ENCODE results near the gene MED12L.

Gene MED12L

DNA sequence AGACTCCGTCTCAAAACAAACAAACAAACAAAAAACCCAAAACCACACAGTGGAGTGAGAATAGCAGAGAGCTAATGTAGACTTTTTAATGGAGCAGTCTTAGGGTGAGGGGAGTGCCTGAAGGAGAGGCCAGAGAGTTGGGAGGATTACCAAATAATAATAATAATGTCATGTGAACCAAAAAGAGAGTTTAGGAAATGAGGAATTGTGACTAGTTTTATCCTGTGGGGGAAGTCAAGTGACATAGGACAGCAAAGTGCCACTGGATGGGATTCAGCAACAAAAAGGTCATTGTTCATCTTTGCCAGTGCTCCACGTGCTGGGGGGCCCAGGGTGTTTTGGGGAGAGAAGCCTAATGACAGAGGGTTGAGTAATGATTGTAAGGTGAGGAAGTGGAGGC is 218.3 kb downstream of the MED12L start:
- H3K36me3 Mint-ChIP-seq: peaks cover 2% of the 10 kb centered on the region

GRCh38 chr3:151305060-151305774 is 219.8 kb downstream of the MED12L start:
- Mint-ChIP-seq H3K4me3 (peak overlapping the region; percentile 51), H3K4me1 (ENCODE audit: low read depth) (peaks cover 53% of the 10 kb centered on the region), H3K9me3 (ENCODE audit: low read depth) (no peaks in the 10 kb centered on the region), H3K27ac (peak overlapping the region; percentile 87), H3K36me3 (peaks cover 2% of the 10 kb centered on the region), H3K27me3 (peaks cover 13% of the 10 kb centered on the region)

More for the DNA sequence above, 218.3 kb downstream of the MED12L start:
- Mint-ChIP-seq H3K27me3 (peaks cover 17% of the 10 kb centered on the region), H3K9me3 (ENCODE audit: low read depth) (no peaks in the 10 kb centered on the region), H3K4me3 (no peak overlapping the region), H3K4me1 (ENCODE audit: low read depth) (peaks cover 53% of the 10 kb centered on the region), H3K27ac (peak overlapping the region; percentile 75)

DNA sequence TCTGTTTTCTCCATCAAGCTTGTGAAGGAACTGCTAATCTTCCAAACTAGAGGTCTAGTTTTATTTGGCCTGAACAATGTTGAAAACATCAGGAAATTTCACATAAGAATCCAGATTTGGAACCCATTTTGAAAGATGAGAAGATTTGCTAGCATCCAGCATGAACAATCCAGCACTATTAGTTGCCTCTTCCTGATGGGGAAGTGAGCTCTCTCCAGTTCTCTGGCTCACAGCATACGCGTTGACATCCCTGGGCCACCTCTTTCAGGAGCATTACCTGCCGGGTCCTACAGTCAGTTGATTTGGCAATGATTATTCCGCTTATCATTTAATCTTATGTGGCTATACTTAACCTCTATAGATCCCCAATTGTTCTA is 220.3 kb downstream of the MED12L start:
- Mint-ChIP-seq H3K4me3 (peak overlapping the region; percentile 54), H3K9me3 (ENCODE audit: low read depth) (no peaks in the 10 kb centered on the region), H3K4me1 (ENCODE audit: low read depth) (peaks cover 53% of the 10 kb centered on the region), H3K27ac (peak overlapping the region; percentile 87), H3K27me3 (peaks cover 11% of the 10 kb centered on the region), H3K36me3 (peaks cover 2% of the 10 kb centered on the region)

GRCh38 chr3:151306168-151306810 is 220.8 kb downstream of the MED12L start:
- Mint-ChIP-seq H3K27ac (peak overlapping the region; percentile 87), H3K9me3 (ENCODE audit: low read depth) (no peaks in the 10 kb centered on the region), H3K27me3 (peaks cover 9% of the 10 kb centered on the region), H3K4me3 (peak overlapping the region; percentile 54), H3K36me3 (peaks cover 2% of the 10 kb centered on the region), H3K4me1 (ENCODE audit: low read depth) (peaks cover 51% of the 10 kb centered on the region)

DNA sequence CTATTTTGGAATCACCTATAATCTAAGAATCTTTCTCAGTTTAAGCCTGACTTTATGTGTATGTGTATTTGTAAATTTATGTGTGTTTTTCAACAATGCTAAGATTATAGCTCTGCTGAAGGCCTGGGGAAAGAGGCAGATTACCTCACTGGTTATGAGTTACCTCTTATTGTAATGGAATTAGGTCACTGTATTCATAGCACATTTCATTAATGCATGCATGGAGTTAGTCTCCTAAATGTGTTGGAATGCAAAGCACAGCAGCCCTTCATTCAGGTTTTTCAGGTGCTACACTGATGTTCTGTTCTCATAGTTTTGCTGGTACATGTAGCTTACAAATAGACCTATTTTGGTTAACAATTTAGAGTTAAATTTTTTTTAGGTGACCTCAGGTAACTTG is 221.7 kb downstream of the MED12L start:
- Mint-ChIP-seq H3K4me1 (ENCODE audit: low read depth) (peaks cover 43% of the 10 kb centered on the region), H3K9me3 (ENCODE audit: low read depth) (no peaks in the 10 kb centered on the region)

DNA sequence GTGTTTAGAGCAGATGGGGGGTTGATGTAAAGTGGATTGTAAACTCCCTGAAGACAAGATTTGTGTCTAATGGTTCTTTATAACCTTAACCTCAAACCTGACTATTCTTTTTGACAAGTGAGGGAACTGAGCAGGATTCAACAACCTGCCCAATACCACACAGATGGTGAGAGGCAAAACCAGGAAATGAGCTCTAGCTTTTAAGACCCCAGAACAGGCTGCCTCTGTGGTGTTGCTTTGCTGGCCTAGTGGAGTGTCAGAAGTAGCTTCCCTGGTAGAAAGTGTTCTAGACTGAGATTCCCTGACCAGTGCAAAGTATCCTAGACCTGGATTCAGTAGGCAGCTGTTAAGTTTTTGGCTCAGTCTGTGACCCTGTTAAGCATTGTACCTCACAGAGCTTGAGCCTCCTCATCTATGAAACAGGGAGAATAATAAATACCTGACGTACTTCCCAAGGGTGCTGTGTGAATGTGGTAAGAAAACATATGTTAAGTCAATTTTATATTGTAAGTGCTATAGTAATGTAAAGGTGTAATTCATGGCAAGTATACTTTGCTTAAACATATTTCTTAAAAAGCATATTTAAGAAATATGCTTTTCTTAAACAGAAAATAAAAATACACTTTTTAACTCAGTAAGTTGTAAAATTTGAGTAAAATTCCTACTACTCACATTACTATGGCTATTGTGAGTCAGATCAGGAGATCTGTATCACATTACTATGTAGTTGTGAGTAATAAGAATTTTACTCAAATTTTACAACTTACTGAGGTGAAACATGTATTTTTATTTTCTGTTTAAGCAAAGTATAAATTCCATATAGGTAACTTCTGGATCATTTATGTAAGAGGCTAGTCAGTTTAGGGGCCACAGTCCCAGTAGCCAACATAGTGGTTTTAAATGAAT is 222.4 kb downstream of the MED12L start:
- peaks cover 42% of the 10 kb centered on the region for H3K4me1 Mint-ChIP-seq (ENCODE audit: low read depth)
- peak overlapping the region; percentile 44 for H3K4me3 Mint-ChIP-seq
- peaks cover 2% of the 10 kb centered on the region for H3K36me3 Mint-ChIP-seq
- peak overlapping the region; percentile 54 for H3K27ac Mint-ChIP-seq
- H3K27me3 Mint-ChIP-seq: peaks cover 7% of the 10 kb centered on the region
- H3K9me3 Mint-ChIP-seq (ENCODE audit: low read depth): no peaks in the 10 kb centered on the region

More for the DNA sequence above, 221.7 kb downstream of the MED12L start:
- peaks cover 2% of the 10 kb centered on the region for H3K36me3 Mint-ChIP-seq
- H3K27me3 Mint-ChIP-seq: peaks cover 9% of the 10 kb centered on the region
- H3K4me3 Mint-ChIP-seq: no peak overlapping the region
- peak overlapping the region; percentile 87 for H3K27ac Mint-ChIP-seq

GRCh38 chr3:151309566-151309965 is 224.1 kb downstream of the MED12L start:
- Mint-ChIP-seq H3K4me1 (ENCODE audit: low read depth) (peaks cover 32% of the 10 kb centered on the region), H3K27ac (no peak overlapping the region), H3K27me3 (no peaks in the 10 kb centered on the region), H3K36me3 (no peaks in the 10 kb centered on the region), H3K4me3 (no peak overlapping the region), H3K9me3 (ENCODE audit: low read depth) (no peaks in the 10 kb centered on the region)

GRCh38 chr3:151312972-151313371 is 227.5 kb downstream of the MED12L start:
- Mint-ChIP-seq H3K9me3 (ENCODE audit: low read depth) (no peaks in the 10 kb centered on the region), H3K4me3 (no peak overlapping the region), H3K27ac (no peak overlapping the region), H3K36me3 (no peaks in the 10 kb centered on the region), H3K27me3 (no peaks in the 10 kb centered on the region), H3K4me1 (ENCODE audit: low read depth) (peaks cover 12% of the 10 kb centered on the region)

DNA sequence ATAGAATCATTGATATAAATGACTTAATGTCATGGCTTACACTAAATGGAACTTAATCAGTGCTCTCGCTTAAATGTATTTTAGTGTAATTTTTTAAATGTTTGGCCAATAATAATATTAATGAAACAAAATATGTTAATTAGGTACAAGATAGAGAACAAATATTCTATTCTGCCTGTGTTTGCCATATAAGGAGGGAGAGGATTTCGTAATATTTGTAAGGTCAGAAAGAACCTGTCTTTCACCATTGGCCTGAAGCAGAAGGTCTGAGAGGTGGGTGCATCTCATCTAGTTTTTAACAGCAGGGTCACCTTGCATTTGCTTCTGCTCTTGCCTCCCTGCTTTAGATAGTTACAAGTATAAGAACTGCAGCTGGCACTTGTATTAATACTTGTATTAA is 228.7 kb downstream of the MED12L start:
- H3K4me1 Mint-ChIP-seq (ENCODE audit: low read depth): peaks cover 10% of the 10 kb centered on the region
- no peak overlapping the region for H3K27ac Mint-ChIP-seq
- H3K27me3 Mint-ChIP-seq: no peaks in the 10 kb centered on the region
- no peaks in the 10 kb centered on the region for H3K36me3 Mint-ChIP-seq
- no peaks in the 10 kb centered on the region for H3K9me3 Mint-ChIP-seq (ENCODE audit: low read depth)
- no peak overlapping the region for H3K4me3 Mint-ChIP-seq

DNA sequence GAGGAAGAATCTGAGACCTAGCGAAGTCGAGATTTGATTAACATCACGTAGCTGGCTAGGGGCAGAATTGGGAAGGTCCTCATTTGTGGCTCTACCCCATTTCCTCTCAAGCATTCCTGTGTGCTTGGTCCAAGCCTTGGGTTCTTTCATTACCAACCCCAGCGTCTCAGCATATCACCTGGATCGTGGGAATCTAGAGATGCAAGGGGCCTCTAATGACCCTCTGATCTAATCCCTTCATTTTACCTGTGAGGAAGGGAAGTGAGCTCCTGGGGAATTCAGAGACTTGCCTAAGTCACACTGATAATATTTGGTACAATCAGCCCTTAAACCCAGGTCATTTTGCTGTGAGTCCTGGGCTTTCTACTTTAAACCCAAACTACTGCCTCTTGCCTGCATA is 229.1 kb downstream of the MED12L start:
- Mint-ChIP-seq H3K27me3 (no peaks in the 10 kb centered on the region), H3K36me3 (no peaks in the 10 kb centered on the region), H3K9me3 (ENCODE audit: low read depth) (no peaks in the 10 kb centered on the region), H3K4me1 (ENCODE audit: low read depth) (peaks cover 10% of the 10 kb centered on the region), H3K4me3 (no peak overlapping the region), H3K27ac (no peak overlapping the region)

DNA sequence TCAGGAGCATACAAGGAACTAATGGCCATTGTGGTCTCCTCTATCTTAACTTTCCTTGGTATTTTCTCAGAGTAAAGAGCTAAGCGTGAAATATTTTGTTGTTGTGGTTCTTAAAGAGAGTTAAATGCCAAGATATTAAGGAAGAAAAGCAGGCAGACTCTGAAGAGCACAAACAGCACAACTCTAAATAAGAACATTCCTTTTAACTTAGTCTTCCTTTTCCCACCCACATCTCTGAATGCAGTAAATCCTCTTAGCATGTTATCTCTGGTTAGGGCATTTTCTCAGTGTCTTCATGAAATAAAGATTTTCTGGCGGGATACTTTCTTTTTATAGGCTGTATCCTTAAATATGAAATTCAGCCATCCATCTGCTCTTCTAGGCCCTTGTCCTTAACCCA is 229.7 kb downstream of the MED12L start:
- Mint-ChIP-seq H3K4me3 (peak overlapping the region; percentile 3), H3K27ac (no peak overlapping the region), H3K27me3 (no peaks in the 10 kb centered on the region), H3K9me3 (ENCODE audit: low read depth) (no peaks in the 10 kb centered on the region), H3K36me3 (no peaks in the 10 kb centered on the region), H3K4me1 (ENCODE audit: low read depth) (peaks cover 10% of the 10 kb centered on the region)

- Mint-ChIP-seq H3K9me3 (ENCODE audit: low read depth) (no peaks in the 10 kb centered on the region), H3K27me3 (no peaks in the 10 kb centered on the region), H3K4me1 (ENCODE audit: low read depth) (peaks cover 10% of the 10 kb centered on the region), H3K27ac (peak overlapping the region; percentile 19), H3K4me3 (peak overlapping the region; percentile 57), H3K36me3 (no peaks in the 10 kb centered on the region)
These were observed 230.4 kb downstream of the MED12L start for GRCh38 chr3:151315846-151316245.

DNA sequence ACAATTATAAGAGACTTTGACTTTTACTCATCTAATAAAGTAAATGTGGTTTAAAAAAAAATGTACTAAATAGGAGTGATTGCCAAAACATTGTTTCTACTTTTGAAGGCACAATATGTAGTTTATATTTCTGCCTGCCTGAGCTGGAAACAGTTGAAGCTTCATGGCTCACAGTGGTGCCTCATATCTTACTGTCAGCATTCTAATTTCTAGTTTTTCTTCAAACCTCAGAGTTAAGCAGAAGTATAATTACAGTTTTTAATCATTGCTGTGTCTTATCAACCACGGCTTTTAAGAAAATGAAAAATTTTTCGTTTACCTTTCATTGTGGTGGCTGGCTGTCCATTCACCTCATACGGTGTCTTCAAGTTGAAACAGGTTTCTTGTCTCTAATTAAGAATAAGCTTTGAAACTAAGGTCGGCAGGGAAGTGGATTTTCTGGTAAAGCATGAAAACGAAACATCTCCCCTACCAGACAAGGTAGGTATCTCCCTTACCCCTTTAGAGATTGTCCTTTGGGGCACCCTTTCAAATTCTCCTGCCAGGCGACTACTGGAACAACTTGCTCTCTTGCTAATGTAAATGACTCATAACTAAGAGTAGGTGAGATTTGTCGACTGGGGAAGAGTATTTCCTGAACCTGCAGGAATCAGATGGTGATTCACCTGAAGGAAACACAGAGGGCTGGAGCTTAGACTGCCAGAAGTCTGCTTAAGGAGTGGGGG is 231.0 kb downstream of the MED12L start, which contains the start of gene GPR87:
GPR87 (minus strand) TSS at position 554 of the 725 bp plus-strand sequence. CDS start 16,720 bp downstream, outside the sequence.
- Mint-ChIP-seq H3K4me1 (ENCODE audit: low read depth) (peaks cover 10% of the 10 kb centered on the region), H3K9me3 (ENCODE audit: low read depth) (no peaks in the 10 kb centered on the region), H3K36me3 (no peaks in the 10 kb centered on the region), H3K27me3 (no peaks in the 10 kb centered on the region), H3K4me3 (peak within 1 kb of the TSS; percentile 57), H3K27ac (peak within 1 kb of the TSS; percentile 19)

DNA sequence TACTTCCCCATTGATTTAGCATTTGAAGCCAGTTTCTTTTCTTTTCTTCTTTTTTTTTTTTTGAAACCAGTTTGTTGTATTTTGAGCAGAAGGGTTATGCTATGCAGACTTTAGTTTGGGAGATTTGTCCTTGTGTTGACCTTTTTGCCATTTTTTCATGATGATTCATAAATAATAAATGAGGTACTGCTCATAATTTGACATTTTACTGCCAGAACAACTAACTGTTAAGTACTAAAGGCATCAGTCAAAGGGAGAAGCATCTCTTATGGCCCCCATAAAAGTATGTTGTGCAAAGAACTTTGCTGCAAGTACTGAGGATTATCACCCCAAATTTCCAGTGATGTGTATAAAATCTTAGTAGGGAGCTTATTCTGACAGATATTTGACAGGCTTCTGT is 232.8 kb downstream of the MED12L start:
- Mint-ChIP-seq H3K4me1 (ENCODE audit: low read depth) (peaks cover 13% of the 10 kb centered on the region), H3K4me3 (no peak overlapping the region), H3K9me3 (ENCODE audit: low read depth) (no peaks in the 10 kb centered on the region), H3K36me3 (no peaks in the 10 kb centered on the region), H3K27me3 (no peaks in the 10 kb centered on the region), H3K27ac (no peak overlapping the region)
